ENCODE results near the gene PRKCE. TPM values are rescaled to one million over a fixed set of nuclear protein-coding genes. Genes with fewer than 3 reads are reported as not detected.

PRKCE gene
- polyA plus RNA-seq, 3 donors, result 1.3 to 7.7 (median 2.3) TPM

- no peak overlapping the region for H3K4me3 Mint-ChIP-seq
- Histone ChIP-seq H3K79me2 (ENCODE audit: insufficient read depth, low read length) (no peaks in the 10 kb centered on the region), H3K27ac (ENCODE audit: low read depth in 1 of 2, low read length in 2 of 2) (no peak overlapping the region), H3K36me3 (replicated peaks in 1 of 2; ENCODE audit: control insufficient read depth in 1 of 2, insufficient read depth in 2 of 2, low read length in 2 of 2) (no peaks in the 10 kb centered on the region), H4K20me1 (ENCODE audit: insufficient read depth, low read length) (no peaks in the 10 kb centered on the region), H3K4me1 (ENCODE audit: control insufficient read depth in 1 of 2, insufficient read depth in 2 of 2, low read length in 2 of 2) (peaks cover 24 to 27% of the 10 kb centered on the region in 2 donors), H3K9me3 (replicated peaks in 1 of 2; ENCODE audit: control insufficient read depth in 1 of 2, insufficient read depth in 1 of 2, low read length in 2 of 2) (no peaks in the 10 kb centered on the region), H3K27me3 (ENCODE audit: control insufficient read depth in 2 of 2, insufficient read depth in 2 of 2, low read length in 2 of 2) (no peaks in the 10 kb centered on the region), H3K4me3 (replicated peaks in 1 of 3; ENCODE audit: low read depth in 2 of 3, low read length in 3 of 3) (no peak overlapping the region), H2AFZ (ENCODE audit: insufficient read depth, low read depth, low read length, poor library complexity, severe bottlenecking) (no peak overlapping the region), H3K4me2 (replicated peaks; ENCODE audit: extremely low read depth, low read length, poor library complexity, severe bottlenecking) (no peak overlapping the region), H3K9ac (ENCODE audit: insufficient read depth, low read length, poor library complexity, severe bottlenecking) (no peak overlapping the region)
- 100% methylated on average over 3 of the region's 7 CpGs for WGBS (ENCODE audit: insufficient coverage)
- no peak for DNase-seq
- H3K27ac Mint-ChIP-seq, result no peak overlapping the region
- peaks cover 26% of the 10 kb centered on the region for H3K4me1 Mint-ChIP-seq
- no peaks in the 10 kb centered on the region for H3K9me3 Mint-ChIP-seq
- intact Hi-C loops (cut with micrococcal nuclease), result no loop called here
- peaks cover 4 to 12% of the 10 kb centered on the region in 2 donors for H3K36me3 Mint-ChIP-seq
- no peak for TF ChIP-seq CTCF (IDR thresholded peaks at IDR 0.05)
- H3K27me3 Mint-ChIP-seq (ENCODE audit: low read depth in 3 of 3), result no peaks in the 10 kb centered on the region
These were observed 250.1 kb downstream of the PRKCE start for GRCh38 chr2:45901468-45902032.

- H3K4me2 ChIP-seq (replicated peaks; ENCODE audit: extremely low read depth, low read length, poor library complexity, severe bottlenecking), result no peak overlapping the region
- no peaks in the 10 kb centered on the region for H3K27me3 Mint-ChIP-seq (ENCODE audit: low read depth in 3 of 3)
- no peaks in the 10 kb centered on the region for H4K20me1 ChIP-seq (ENCODE audit: insufficient read depth, low read length)
- no peak for TF ChIP-seq CTCF (IDR thresholded peaks at IDR 0.05)
- H3K36me3 ChIP-seq (replicated peaks in 1 of 2; ENCODE audit: control insufficient read depth in 1 of 2, insufficient read depth in 2 of 2, low read length in 2 of 2), result no peaks in the 10 kb centered on the region
- H3K4me3 ChIP-seq (replicated peaks in 1 of 3; ENCODE audit: low read depth in 2 of 3, low read length in 3 of 3), result no peak overlapping the region
- no peaks in the 10 kb centered on the region for H3K9me3 ChIP-seq (replicated peaks in 1 of 2; ENCODE audit: control insufficient read depth in 1 of 2, insufficient read depth in 1 of 2, low read length in 2 of 2)
- intact Hi-C loops (cut with micrococcal nuclease), result no loop called here
- peaks cover 17 to 19% of the 10 kb centered on the region in 2 donors for H3K4me1 ChIP-seq (ENCODE audit: control insufficient read depth in 1 of 2, insufficient read depth in 2 of 2, low read length in 2 of 2)
- no peak overlapping the region for H2AFZ ChIP-seq (ENCODE audit: insufficient read depth, low read depth, low read length, poor library complexity, severe bottlenecking)
- H3K4me3 Mint-ChIP-seq, result no peak overlapping the region
- H3K9ac ChIP-seq (ENCODE audit: insufficient read depth, low read length, poor library complexity, severe bottlenecking), result no peak overlapping the region
- H3K27ac Mint-ChIP-seq, result peak overlapping the region in 1 of 7 donors; percentile 1
- H3K36me3 Mint-ChIP-seq, result peaks cover 4 to 12% of the 10 kb centered on the region in 2 donors
- no peak overlapping the region for H3K27ac ChIP-seq (ENCODE audit: low read depth in 1 of 2, low read length in 2 of 2)
- no peaks in the 10 kb centered on the region for H3K27me3 ChIP-seq (ENCODE audit: control insufficient read depth in 2 of 2, insufficient read depth in 2 of 2, low read length in 2 of 2)
- DNase-seq, result no peak
- H3K4me1 Mint-ChIP-seq, result peaks cover 20% of the 10 kb centered on the region
- no peaks in the 10 kb centered on the region for H3K9me3 Mint-ChIP-seq
- no peaks in the 10 kb centered on the region for H3K79me2 ChIP-seq (ENCODE audit: insufficient read depth, low read length)
These were observed 250.9 kb downstream of the PRKCE start for GRCh38 chr2:45902380-45902779.
